OCI-LY7 (cell line): ENCODE data around the gene RBM4. TPM values are rescaled to one million over a fixed set of nuclear protein-coding genes. Genes with fewer than 3 reads are reported as not detected.

Source experiments
- BruUV-seq: library from RNA; stranded (reverse); fragments of 400-500 nt; replicated peaks from 2 replicates; lab custom pipeline; 2021; lab: Mats Ljungman, UMichigan
- CTCF ChIA-PET: fragments of 300-600 bp; sonication (Branson Sonifier 250); formaldehyde crosslinking; loops from one replicate; lab custom pipeline; 2022; ENCODE audit warnings: antibody characterized with exemption; ENCODE audit not compliant: unreplicated experiment; lab: Charles Lee
- POLR2A ChIA-PET: fragments of 300-600 bp; sonication (Branson Sonifier 250); formaldehyde crosslinking; loops from one replicate; lab custom pipeline; 2022; ENCODE audit warnings: antibody characterized with exemption; lab: Charles Lee
- DNase-seq: peaks from one replicate; pipeline ENCODE4 v3.0.0-alpha.2; 2015; ENCODE audit warnings: low spot score
- H2AFZ ChIP-seq: fragments of 200-600 bp; sonication (generic), shearing (Covaris generic); 2 replicates; pipeline ENCODE4 v1.6.1; 2014; ENCODE audit warnings: mild to moderate bottlenecking, antibody characterized with exemption, low read length, moderate library complexity
- H3K27ac ChIP-seq: fragments of 200-600 bp; sonication (generic); 2 replicates; pipeline ENCODE4 v1.5.1; 2014; ENCODE audit warnings: mixed run types, low read depth, mild to moderate bottlenecking, moderate library complexity, low read length, inconsistent platforms; ENCODE audit not compliant: poor library complexity, severe bottlenecking
- H3K36me3 ChIP-seq: fragments of 200-600 bp; sonication (generic); 2 replicates; pipeline ENCODE4 v1.6.1; 2014; ENCODE audit warnings: mild to moderate bottlenecking, antibody characterized with exemption, low read length, moderate library complexity, mixed read lengths; ENCODE audit not compliant: insufficient read depth
- H3K4me1 ChIP-seq: fragments of 200-600 bp; sonication (generic); 2 replicates; pipeline ENCODE4 v1.5.1; 2014; ENCODE audit warnings: mild to moderate bottlenecking, low read length; ENCODE audit not compliant: insufficient read depth, poor library complexity, severe bottlenecking
- H3K4me2 ChIP-seq: fragments of 200-600 bp; sonication (generic); 2 replicates; pipeline ENCODE4 v1.6.1; 2014; ENCODE audit warnings: mild to moderate bottlenecking, low read length
- H3K4me3 ChIP-seq: fragments of 200-600 bp; sonication (generic); 2 replicates; pipeline ENCODE4 v1.5.1; 2014; ENCODE audit warnings: mild to moderate bottlenecking, low read depth, low read length; ENCODE audit not compliant: poor library complexity, severe bottlenecking
- H3K79me2 ChIP-seq: fragments of 200-600 bp; sonication (generic); 2 replicates; pipeline ENCODE4 v1.6.1; 2016; ENCODE audit warnings: low read depth, mild to moderate bottlenecking, low read length, moderate library complexity, mixed read lengths; ENCODE audit not compliant: insufficient read depth
- H3K9me2 ChIP-seq: fragments of 200-600 bp; sonication (generic); 2 replicates; pipeline ENCODE4 v1.6.1; 2016; ENCODE audit warnings: mild to moderate bottlenecking, low read length, mixed read lengths; ENCODE audit not compliant: insufficient read depth
- H3K9me3 ChIP-seq: fragments of 200-600 bp; sonication (generic); 2 replicates; pipeline ENCODE4 v1.6.1; 2014; ENCODE audit warnings: mild to moderate bottlenecking, mixed run types, low read length, mixed read lengths
- H4K20me1 ChIP-seq: fragments of 200-600 bp; sonication (generic); 2 replicates; pipeline ENCODE4 v1.6.1; 2014; ENCODE audit warnings: mild to moderate bottlenecking, antibody characterized with exemption, low read length, moderate library complexity, mixed read lengths; ENCODE audit not compliant: insufficient read depth
- CTCF ChIP-seq: fragments of 200-600 bp; sonication (generic); conservative IDR thresholded peaks from 2 replicates; pipeline ENCODE4 v1.5.1; 2014; ENCODE audit warnings: mild to moderate bottlenecking, antibody characterized with exemption, low read length, moderate library complexity, mixed read lengths
- EZH2phosphoT487 ChIP-seq: fragments of 200-600 bp; sonication (generic); IDR thresholded peaks from 2 replicates; pipeline ENCODE4 v1.6.1; 2018; ENCODE audit warnings: low read depth, borderline replicate concordance, mild to moderate bottlenecking, mixed run types, antibody characterized with exemption, low read length, moderate library complexity, mixed read lengths
- intact Hi-C: fragments of 100-400 bp; cut with micrococcal nuclease; formaldehyde crosslinking; loops from one replicate; pipeline ENCODE4 v1.10.0; 2022; ENCODE audit not compliant: unreplicated experiment
- total RNA-seq, 2 experiments: library from RNA; depleted of rRNA in 1 of 2; stranded (reverse); fragments of >200 nt in 1 of 2; shearing (Covaris generic) in 1 of 2; gene quantifications; 2 replicates each; pipeline ENCODE4 v1.2.3, GENCODE V29; 2014 to 2022

RBM4 gene
- total RNA-seq, 2 experiments from 2014 or later = 66.0 to 139 TPM

GRCh38 chr11:66688561-66689534 lies 50.3 kb downstream of the RBM4 start:
- Histone ChIP-seq H3K4me1 (no peaks in the 10 kb centered on the region), H3K4me2 (no peak overlapping the region), H3K27ac (no peak overlapping the region), H3K4me3 (no peak overlapping the region), H4K20me1 (no peaks in the 10 kb centered on the region), H3K9me2 (no peaks in the 10 kb centered on the region), H2AFZ (no peak overlapping the region), H3K36me3 (no peaks in the 10 kb centered on the region), H3K79me2 (no peaks in the 10 kb centered on the region), H3K9me3 (no peaks in the 10 kb centered on the region)
- intact Hi-C loops = no loop called here
- TF ChIP-seq CTCF (no peak), EZH2phosphoT487 (no peak)
- POLR2A ChIA-PET = interaction anchor here (0.6 kb wide), 1 partner anchor 44 kb away, joined by 3 read pairs; no protein-coding TSS in a partner anchor
- CTCF ChIA-PET = no interaction called here
- no peak for DNase-seq
- no TSS peak for BruUV-seq

GRCh38 chr11:66689661-66690590 lies 51.4 kb downstream of the RBM4 start:
- no peaks in the 10 kb centered on the region for H3K9me2 ChIP-seq
- no peak for TF ChIP-seq CTCF
- TF ChIP-seq EZH2phosphoT487 = no peak
- no peaks in the 10 kb centered on the region for H3K79me2 ChIP-seq
- intact Hi-C loops = loop anchor here (10.0 kb wide), 1 partner anchor 285 kb away; the partner anchor contains the start of gene C11orf86
- no TSS peak for BruUV-seq
- H3K9me3 ChIP-seq = no peaks in the 10 kb centered on the region
- peaks cover 4% of the 10 kb centered on the region for H3K4me1 ChIP-seq
- no peaks in the 10 kb centered on the region for H4K20me1 ChIP-seq
- H3K4me3 ChIP-seq = no peak overlapping the region
- no peak overlapping the region for H2AFZ ChIP-seq
- CTCF ChIA-PET = no interaction called here
- no peak for DNase-seq
- POLR2A ChIA-PET = no interaction called here
- no peaks in the 10 kb centered on the region for H3K36me3 ChIP-seq
- no peak overlapping the region for H3K27ac ChIP-seq
- H3K4me2 ChIP-seq = no peak overlapping the region
